Nucleus accumbens (tissue), 56 donors: ENCODE results near the gene WNT6.

Experiments
- DNase-seq, 56 donors: peaks; one replicate each; lab custom pipeline; 2025; lab: John Stamatoyannopoulos, UW

Gene WNT6

DNA sequence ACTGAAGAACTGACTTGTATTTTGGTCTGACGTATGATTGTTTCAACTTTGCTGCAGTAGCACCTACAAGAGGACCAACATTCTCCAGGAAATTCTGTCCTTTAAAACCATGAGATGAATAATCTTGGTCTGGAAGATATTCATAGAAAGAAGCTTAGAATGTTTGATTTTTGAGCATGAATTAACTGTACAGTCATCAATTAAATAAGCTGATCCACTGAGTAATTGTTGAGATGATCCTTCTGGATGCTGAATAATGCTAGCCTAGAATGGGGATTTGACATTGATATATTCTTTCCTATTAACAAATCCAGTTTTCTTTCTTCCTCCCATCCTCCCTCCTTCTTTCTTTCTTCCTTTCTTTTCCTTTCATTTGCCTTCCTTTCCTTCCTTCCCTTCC lies 60.9 kb downstream of the WNT6 start:
- DNase-seq = no peak
